ENCODE results near the gene HDAC8. TPM values are rescaled to one million over a fixed set of nuclear protein-coding genes. Genes with fewer than 3 reads are reported as not detected.
A peak's percentile ranks its signal among the peaks of the same experiment; 100 is the strongest.

Gene HDAC8
- polyA plus RNA-seq, 1 donor from 2014 or later = 54.0 TPM

- no peaks in the 10 kb centered on the region for H3F3A ChIP-seq (ENCODE audit: insufficient read depth, low read length, poor library complexity, severe bottlenecking)
- no peak overlapping the region for H3K4me2 ChIP-seq (ENCODE audit: low read length)
- peaks cover 12% of the 10 kb centered on the region for H3K27me3 ChIP-seq (ENCODE audit: insufficient read depth, low read depth, low read length)
- TF ChIP-seq RAD21 (conservative IDR thresholded peaks at IDR 0.05) (no peak), CTCF (IDR thresholded peaks at IDR 0.05; ENCODE audit: poor library complexity, severe bottlenecking) (no peak), POLR2AphosphoS5 (IDR thresholded peaks at IDR 0.05) (no peak), SMC3 (conservative IDR thresholded peaks at IDR 0.05; ENCODE audit: poor library complexity) (no peak), REST (IDR thresholded peaks at IDR 0.05; ENCODE audit: borderline replicate concordance) (no peak)
- no peaks in the 10 kb centered on the region for H3K79me2 ChIP-seq (replicated peaks; ENCODE audit: insufficient read depth, low read length)
- H3K27ac ChIP-seq (ENCODE audit: low read length) = no peak overlapping the region
- no peak overlapping the region for H3K4me3 ChIP-seq (ENCODE audit: low read length)
- no peaks in the 10 kb centered on the region for H3K9me3 ChIP-seq (ENCODE audit: low read length)
- no peak overlapping the region for H3K9ac ChIP-seq (ENCODE audit: low read length)
- H4K20me1 ChIP-seq (ENCODE audit: insufficient read depth) = no peaks in the 10 kb centered on the region
- H2AFZ ChIP-seq (ENCODE audit: low read depth, low read length) = no peak overlapping the region
- H3K36me3 ChIP-seq (ENCODE audit: insufficient read depth, low read length) = no peaks in the 10 kb centered on the region
- H3K9me2 ChIP-seq (ENCODE audit: insufficient read depth, low read length) = no peaks in the 10 kb centered on the region
These were observed 260.2 kb downstream of the HDAC8 start for GRCh38 chrX:72312311-72312940.

GRCh38 chrX:72309297-72310071 lies 263.2 kb downstream of the HDAC8 start:
- H2AFZ ChIP-seq (ENCODE audit: low read depth, low read length) = no peak overlapping the region

More at GRCh38 chrX:72309297-72310071, 263.2 kb downstream of the HDAC8 start:
- TF ChIP-seq EZH2 (IDR thresholded peaks at IDR 0.05; ENCODE audit: borderline replicate concordance, insufficient read depth, low read length, poor library complexity, severe bottlenecking) = no peak
- peak; percentile 7 for TF ChIP-seq MXI1 (conservative IDR thresholded peaks at IDR 0.05; ENCODE audit: poor library complexity, severe bottlenecking)
- Histone ChIP-seq H3K4me2 (ENCODE audit: low read length) (no peak overlapping the region), H3K4me3 (ENCODE audit: low read length) (peak overlapping the region; percentile 65), H3K36me3 (ENCODE audit: insufficient read depth, low read length) (no peaks in the 10 kb centered on the region), H3K9ac (ENCODE audit: low read length) (peak overlapping the region; percentile 26), H3K9me2 (ENCODE audit: insufficient read depth, low read length) (no peaks in the 10 kb centered on the region), H3K79me2 (replicated peaks; ENCODE audit: insufficient read depth, low read length) (no peaks in the 10 kb centered on the region), H3F3A (ENCODE audit: insufficient read depth, low read length, poor library complexity, severe bottlenecking) (no peaks in the 10 kb centered on the region), H3K27me3 (ENCODE audit: insufficient read depth, low read depth, low read length) (peaks cover 29% of the 10 kb centered on the region), H3K9me3 (ENCODE audit: low read length) (no peaks in the 10 kb centered on the region), H4K20me1 (ENCODE audit: insufficient read depth) (no peaks in the 10 kb centered on the region), H3K27ac (ENCODE audit: low read length) (no peak overlapping the region)

Measured in neural cell (in vitro differentiated cells).